ENCODE results near the gene SLC1A4. TPM values are rescaled to one million over a fixed set of nuclear protein-coding genes. Genes with fewer than 3 reads are reported as not detected.

The SLC1A4 gene
- total RNA-seq, 1 donor from 2014 or later, result 62.8 TPM

- intact Hi-C loops (cut with micrococcal nuclease), result no loop called here
Measured at GRCh38 chr2:65046633-65047407, 57.6 kb downstream of the SLC1A4 start.

- intact Hi-C loops (cut with micrococcal nuclease), result no loop called here
Measured at GRCh38 chr2:65049010-65049639, 59.9 kb downstream of the SLC1A4 start.

DNA sequence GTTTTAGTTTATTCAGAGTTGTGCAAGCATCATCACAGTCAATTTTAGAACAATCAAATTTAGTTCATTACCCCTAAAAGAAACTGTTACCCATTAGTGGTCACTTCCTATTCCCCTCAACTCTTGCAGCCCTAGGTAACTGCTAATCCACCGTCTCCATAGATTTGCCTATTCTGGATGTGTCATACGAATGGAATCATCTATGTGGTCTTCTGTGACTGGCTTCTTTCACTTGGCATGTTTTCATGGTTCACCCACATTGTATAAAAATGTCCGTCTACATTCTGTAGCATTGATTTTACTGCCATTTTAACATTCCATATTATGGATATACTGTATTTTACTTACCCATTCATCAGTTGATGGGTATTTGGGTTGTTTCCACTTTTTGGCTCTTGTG, 61.7 kb downstream of the SLC1A4 start:
- intact Hi-C loops (cut with micrococcal nuclease), result loop anchor here (10.0 kb wide), 1 partner anchor 1466 kb away; the partner anchor contains the start of genes MDH1 and WDPCP

DNA sequence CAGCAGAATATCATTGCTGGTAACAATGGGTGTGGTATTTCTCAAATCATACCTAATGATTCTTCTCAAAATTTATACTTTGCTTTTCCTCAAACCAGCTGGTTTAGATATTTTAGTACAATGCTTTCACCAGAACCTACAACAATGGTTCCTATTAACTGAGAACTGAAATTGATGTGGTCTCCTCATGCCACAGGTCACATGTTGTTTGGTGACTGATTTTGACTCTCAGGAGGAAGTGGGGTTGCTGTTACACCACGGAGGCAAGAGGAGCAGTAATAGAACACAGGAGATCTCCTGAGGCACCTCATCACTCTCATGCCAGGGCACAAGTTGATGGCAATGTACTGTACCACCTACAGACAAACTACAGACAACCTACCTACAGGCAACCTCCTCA, 64.0 kb downstream of the SLC1A4 start:
- intact Hi-C loops (cut with micrococcal nuclease), result loop anchor here (1.0 to 10.0 kb wide), 2 partner anchors 529 to 1468 kb away; partner anchors contain the start of genes AFTPH, MDH1 and WDPCP

DNA sequence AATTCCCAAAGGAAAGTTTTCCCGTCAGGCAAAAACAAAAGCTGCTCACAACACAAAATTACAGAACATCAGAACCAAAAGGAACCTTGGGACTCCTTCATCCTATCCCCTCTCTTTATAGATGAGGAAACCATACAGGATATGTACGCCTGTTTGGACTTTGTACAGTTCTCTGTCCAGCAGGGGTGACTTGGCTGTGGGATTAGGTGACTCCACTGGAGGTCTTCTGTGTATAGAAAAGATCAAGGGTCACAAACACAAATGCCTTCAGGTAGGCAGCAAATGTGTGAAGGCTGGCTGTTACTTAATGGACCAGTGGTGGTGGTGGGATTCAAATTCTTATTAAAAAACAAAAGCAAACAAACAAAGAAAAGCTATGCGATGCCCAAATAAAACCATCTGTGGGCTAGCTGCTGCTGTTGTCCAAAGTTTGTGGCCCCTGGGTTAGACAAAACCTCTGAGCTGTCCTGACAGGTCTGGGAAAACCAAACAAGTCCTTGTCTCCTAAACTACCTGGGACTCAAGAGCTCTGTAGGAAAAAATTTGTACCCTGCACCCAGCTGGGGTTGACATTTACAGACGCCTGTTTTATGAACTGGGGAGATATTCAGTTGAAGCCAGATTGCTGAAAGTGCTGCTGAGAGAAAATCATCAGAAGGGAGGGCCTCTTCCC, 65.7 kb downstream of the SLC1A4 start:
- intact Hi-C loops (cut with micrococcal nuclease), result loop anchor here (5.0 to 10.0 kb wide), 6 partner anchors 288 to 1470 kb away; partner anchors contain the start of genes MDH1, PELI1, SERTAD2 and UGP2

DNA sequence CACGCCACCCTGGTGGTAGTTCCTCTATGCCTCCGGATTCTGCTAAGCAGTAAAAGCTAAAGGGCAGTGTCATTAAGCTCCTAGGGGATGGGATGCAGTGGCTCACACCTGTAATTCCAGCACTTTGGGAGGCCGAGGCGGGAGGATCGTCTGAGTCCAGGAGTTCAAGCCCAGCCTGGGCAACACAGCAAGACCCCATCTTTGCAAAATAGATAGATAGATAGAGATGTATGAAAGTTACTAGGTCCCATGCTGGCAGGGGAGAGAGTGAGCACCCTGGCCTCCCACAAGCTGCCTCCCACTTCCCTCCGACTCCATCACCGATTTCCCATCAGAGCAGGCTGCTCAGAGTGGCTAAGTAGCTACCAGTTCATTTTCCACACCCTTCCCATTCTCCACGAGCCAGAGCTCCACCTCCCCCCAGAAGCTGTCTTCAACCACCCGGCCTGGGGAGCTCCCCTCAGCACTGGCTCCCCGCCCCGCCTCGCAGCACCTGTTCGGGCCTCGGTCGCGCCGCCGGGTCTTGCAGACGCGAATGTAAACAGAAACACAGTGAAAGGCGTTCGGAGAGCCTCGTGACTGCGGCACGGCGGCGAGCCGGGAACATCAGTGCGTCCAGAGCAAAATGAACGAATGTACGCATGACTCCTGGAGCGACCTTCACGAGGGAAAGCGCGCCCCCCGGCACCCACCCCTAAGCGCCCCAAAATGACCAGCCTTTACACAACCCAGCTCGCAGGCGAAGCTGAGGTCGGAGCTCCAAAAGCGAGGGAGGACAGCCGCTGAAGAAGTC, 66.4 kb downstream of the SLC1A4 start:
- intact Hi-C loops (cut with micrococcal nuclease), result loop anchor here (1.0 to 10.0 kb wide), 11 partner anchors 66 to 1471 kb away; partner anchors contain the start of genes ACTR2, MDH1, PELI1 and RAB1A

- intact Hi-C loops (cut with micrococcal nuclease), result loop anchor here (1.0 to 10.0 kb wide), 12 partner anchors 67 to 1472 kb away; partner anchors contain the start of genes ACTR2, MDH1, PELI1 and RAB1A
Measured at GRCh38 chr2:65056215-65057053, 67.2 kb downstream of the SLC1A4 start, which contains the start of gene CEP68. Gene CEP68, plus strand, starts transcription at chr2:65056416. Its CDS starts 13,029 bp downstream, at chr2:65069445.

DNA sequence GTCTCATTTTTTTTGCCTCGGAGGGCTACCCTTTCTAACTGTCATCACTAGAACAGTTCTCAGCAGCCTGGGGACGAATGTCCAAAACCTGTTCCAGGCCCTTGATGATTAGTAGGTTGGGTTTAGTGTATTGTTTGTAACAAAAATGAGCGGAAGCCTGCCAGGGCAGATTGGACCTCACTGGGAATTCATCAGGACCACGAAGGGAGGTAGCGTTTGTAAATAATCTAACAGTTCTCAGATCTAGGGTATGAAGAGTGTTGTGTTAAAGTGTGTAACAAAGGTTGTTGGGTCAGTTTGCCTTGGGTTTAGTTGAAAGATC, 67.8 kb downstream of the SLC1A4 start:
- intact Hi-C loops (cut with micrococcal nuclease), result loop anchor here (1.0 to 10.0 kb wide), 8 partner anchors 140 to 1472 kb away; partner anchors contain the start of genes MDH1, PELI1, SERTAD2 and UGP2

GRCh38 chr2:65057391-65058052, 68.3 kb downstream of the SLC1A4 start:
- intact Hi-C loops (cut with micrococcal nuclease), result loop anchor here (1.0 to 10.0 kb wide), 8 partner anchors 140 to 1473 kb away; partner anchors contain the start of genes MDH1, PELI1, SERTAD2 and UGP2

DNA sequence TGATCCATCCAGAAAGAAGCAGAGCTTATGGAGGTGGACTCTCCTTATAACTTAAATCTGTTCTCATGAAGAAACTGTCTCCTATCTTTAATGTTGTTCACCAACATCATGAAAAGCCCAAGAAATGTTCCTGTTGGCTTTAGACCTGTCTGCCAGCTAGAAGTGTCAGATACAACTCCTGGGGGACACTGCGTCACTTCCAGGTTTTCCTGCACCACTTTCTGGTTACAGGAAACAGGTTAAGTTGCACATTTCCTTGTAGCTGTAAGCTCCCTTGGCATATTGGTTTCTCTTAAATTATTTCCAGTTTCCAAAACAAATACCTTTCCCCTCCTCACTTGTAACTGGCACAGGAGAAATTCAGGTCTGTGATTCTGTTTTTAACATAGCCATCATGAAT, 69.9 kb downstream of the SLC1A4 start:
- intact Hi-C loops (cut with micrococcal nuclease), result loop anchor here (5.0 to 10.0 kb wide), 6 partner anchors 292 to 1474 kb away; partner anchors contain the start of genes MDH1, PELI1, SERTAD2 and UGP2

DNA sequence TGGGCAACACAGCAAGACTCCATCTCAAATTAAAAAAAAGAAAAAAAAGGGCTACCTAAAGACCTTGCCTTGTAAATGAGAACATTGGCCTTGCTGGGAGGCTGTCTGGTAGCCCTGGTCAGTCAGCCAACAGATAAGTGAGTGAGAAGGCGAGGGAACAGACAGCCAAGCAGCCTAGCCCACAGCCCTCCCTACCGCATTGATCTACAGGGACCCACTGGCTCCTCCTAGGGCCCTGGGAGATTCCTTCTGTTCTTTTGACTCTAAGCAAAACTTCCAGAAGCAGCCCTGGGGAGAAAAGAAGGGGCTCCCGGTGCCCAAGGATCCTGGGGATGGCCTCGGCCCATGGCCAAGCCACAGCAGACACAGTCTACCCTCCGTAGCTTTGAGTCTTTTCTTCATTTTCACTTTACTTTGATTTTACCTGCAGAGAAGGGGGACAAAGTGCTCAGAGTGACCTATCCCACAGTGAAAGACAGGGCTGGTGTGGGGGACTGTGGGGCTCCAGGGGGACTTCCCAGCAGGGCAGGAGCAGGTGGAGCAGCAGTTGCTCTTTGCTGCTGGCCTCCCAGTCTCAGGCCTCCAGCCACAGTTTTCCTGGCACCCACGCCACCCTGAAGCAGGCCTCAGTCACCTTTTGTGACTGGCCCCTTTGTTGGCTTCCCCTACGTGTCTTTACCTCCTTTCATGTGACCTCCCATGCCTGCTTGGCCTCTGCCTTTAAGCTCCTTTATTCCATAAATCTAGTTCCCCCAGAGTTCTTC, 72.1 kb downstream of the SLC1A4 start:
- intact Hi-C loops (cut with micrococcal nuclease), result no loop called here

GRCh38 chr2:65061910-65062339, 72.7 kb downstream of the SLC1A4 start:
- intact Hi-C loops (cut with micrococcal nuclease), result no loop called here

- intact Hi-C loops (cut with micrococcal nuclease), result no loop called here
Measured at GRCh38 chr2:65062843-65063825, 73.9 kb downstream of the SLC1A4 start.

- intact Hi-C loops (cut with micrococcal nuclease), result loop anchor here (1.0 to 2.0 kb wide), 5 partner anchors 66 to 508 kb away; partner anchors contain the start of gene RAB1A
Measured at GRCh38 chr2:65064728-65065552, 75.7 kb downstream of the SLC1A4 start.

GRCh38 chr2:65067806-65068553, 78.8 kb downstream of the SLC1A4 start:
- intact Hi-C loops (cut with micrococcal nuclease), result no loop called here
